T-helper 1 cell treated with Interleukin-12 subunit alpha and Interleukin-12 subunit beta and Interleukin-4 antibody, amounts not matched to agents 30 μg/mL and 1 μg/mL, for 36 hours (primary cell): Measurements from ENCODE around the gene OTULIN.

Experiments used
- H3K27ac Mint-ChIP-seq: one replicate; pipeline ENCODE4 v1.8.0; 2021; ENCODE audit warnings: mild to moderate bottlenecking, mixed read lengths
- H3K27me3 Mint-ChIP-seq: one replicate; pipeline ENCODE4 v1.8.0; 2021; ENCODE audit warnings: low read depth, mixed read lengths
- H3K36me3 Mint-ChIP-seq: one replicate; pipeline ENCODE4 v1.8.0; 2021; ENCODE audit warnings: low read depth, mixed read lengths
- H3K4me1 Mint-ChIP-seq: one replicate; pipeline ENCODE4 v1.8.0; 2021; ENCODE audit warnings: low read depth, mixed read lengths
- H3K4me3 Mint-ChIP-seq: one replicate; pipeline ENCODE4 v1.8.0; 2021; ENCODE audit warnings: mild to moderate bottlenecking, moderate library complexity, mixed read lengths
- H3K9me3 Mint-ChIP-seq: one replicate; pipeline ENCODE4 v1.8.0; 2021; ENCODE audit warnings: mixed read lengths

OTULIN gene

DNA sequence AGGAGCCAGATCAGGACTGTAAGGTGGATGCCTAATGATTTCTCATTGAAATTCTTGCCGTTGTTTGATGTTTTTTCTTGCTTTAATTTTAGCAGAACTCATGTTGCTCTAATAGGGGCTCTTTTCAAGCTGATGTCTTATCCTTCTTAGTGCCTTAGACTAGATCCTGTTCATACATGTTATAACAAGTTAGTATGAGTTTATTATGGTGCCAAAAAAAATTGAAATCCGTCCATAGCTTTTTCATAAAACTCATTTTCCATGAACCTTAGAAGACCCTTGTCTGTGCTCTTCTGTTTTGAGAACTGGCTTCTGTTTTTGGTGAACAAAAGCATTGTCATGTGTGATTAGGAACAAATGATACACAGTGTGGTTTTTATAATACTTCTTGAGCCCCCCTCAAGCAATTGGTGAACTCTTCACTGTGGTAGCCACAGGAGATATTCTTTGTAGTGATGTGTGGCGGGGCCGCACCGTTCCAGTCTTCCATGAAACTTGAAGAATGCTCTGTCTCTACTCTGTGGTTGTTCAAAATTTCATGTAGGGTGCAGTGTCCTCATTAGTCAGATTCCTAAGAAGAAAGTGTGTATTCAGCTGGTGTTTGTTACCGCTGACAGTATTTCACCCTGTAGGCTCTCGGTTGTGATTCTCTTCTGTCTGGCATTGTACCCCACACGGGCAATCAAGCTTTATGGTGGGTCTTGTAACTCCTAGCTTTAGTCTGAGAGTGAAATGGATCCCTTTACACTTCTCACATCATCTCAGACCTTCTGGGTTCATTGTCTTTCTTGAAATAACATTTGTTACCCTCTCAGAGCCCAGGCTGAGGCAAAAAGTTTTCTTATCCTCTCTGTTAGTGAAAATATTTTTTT, 10.7 kb downstream of the OTULIN start:
- peaks cover 64% of the 10 kb centered on the region for H3K4me1 Mint-ChIP-seq
- H3K36me3 Mint-ChIP-seq, result peaks cover 35% of the 10 kb centered on the region
- H3K4me3 Mint-ChIP-seq, result peak overlapping the region; percentile 57
- H3K27ac Mint-ChIP-seq, result peak overlapping the region; percentile 84
- H3K9me3 Mint-ChIP-seq, result no peaks in the 10 kb centered on the region
- H3K27me3 Mint-ChIP-seq, result no peaks in the 10 kb centered on the region

DNA sequence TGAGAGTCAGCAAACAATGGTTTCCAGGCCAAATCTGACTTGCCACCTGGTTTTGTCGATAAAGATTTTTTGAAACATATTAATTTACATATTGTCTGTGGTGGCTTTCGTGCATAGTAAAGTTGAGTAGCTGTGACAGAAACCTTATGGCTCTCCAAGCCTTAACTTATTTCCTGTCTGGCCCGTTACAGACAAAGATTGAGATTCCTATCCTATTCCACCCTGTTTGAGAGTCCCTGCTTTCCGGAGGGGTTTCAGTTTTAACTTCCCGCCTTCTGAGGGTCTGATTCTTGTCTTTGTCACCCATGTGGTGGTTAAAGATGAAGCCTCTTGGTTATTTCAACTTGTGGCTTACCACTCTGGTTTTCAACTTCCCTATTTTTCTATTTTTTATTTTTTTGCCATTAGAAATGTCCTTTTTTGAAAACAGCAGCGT, 11.4 kb downstream of the OTULIN start:
- no peaks in the 10 kb centered on the region for H3K27me3 Mint-ChIP-seq
- H3K4me1 Mint-ChIP-seq, result peaks cover 59% of the 10 kb centered on the region

DNA sequence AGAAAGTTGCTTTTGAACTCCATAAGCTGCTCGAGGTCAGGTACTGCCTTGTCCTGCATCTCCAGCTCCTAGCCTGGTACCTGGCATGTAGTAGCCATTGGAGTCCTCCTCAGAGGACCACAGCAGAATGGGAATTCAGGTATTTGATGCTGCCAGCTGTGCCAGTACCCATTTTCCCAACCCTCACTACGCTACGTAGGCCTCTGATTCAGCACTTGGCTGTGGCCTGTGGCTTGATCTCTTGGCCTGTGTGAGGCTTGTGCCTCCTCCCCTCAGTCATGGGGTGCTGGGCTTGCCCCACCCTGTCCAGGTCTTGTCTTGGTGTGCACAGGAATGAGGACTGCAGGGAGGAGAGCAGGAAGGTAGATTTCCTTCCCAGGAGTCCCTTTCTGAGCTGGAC, 11.8 kb downstream of the OTULIN start:
- Mint-ChIP-seq H3K4me1 (peaks cover 54% of the 10 kb centered on the region), H3K27me3 (no peaks in the 10 kb centered on the region), H3K27ac (peak overlapping the region; percentile 84), H3K9me3 (no peaks in the 10 kb centered on the region), H3K36me3 (peaks cover 39% of the 10 kb centered on the region), H3K4me3 (peak overlapping the region; percentile 57)

More for the DNA sequence above, 11.4 kb downstream of the OTULIN start:
- no peaks in the 10 kb centered on the region for H3K9me3 Mint-ChIP-seq
- H3K4me3 Mint-ChIP-seq, result peak overlapping the region; percentile 57
- peak overlapping the region; percentile 84 for H3K27ac Mint-ChIP-seq
- peaks cover 37% of the 10 kb centered on the region for H3K36me3 Mint-ChIP-seq

DNA sequence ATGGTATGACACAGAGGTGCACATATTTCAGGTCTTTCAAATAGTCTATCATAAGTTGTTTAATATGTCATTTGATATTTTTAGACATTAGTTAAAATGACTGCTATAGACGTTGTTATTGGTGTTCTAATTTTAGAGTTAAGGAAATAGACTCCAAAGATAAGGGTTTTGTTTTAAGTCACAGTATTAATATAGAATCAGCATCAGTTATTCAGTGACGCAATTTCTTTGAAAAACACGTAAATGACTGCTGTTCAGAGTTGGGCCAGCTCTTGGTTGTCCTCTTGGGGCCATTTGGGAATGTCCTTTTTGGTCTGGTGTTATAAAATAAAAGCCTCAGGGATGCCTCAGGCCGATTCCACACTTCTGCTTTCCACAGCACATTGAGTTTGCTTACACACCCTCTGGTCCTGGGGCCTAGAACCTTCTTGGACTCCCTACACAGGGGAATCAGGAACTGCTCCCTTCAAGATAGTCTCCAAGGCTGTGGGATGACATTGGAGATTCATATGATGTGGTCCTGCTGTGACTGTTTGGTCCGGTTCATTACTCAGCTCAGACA, 14.3 kb downstream of the OTULIN start:
- Mint-ChIP-seq H3K27ac (no peak overlapping the region), H3K4me1 (peaks cover 37% of the 10 kb centered on the region), H3K36me3 (peaks cover 51% of the 10 kb centered on the region), H3K27me3 (no peaks in the 10 kb centered on the region), H3K9me3 (no peaks in the 10 kb centered on the region), H3K4me3 (no peak overlapping the region)

DNA sequence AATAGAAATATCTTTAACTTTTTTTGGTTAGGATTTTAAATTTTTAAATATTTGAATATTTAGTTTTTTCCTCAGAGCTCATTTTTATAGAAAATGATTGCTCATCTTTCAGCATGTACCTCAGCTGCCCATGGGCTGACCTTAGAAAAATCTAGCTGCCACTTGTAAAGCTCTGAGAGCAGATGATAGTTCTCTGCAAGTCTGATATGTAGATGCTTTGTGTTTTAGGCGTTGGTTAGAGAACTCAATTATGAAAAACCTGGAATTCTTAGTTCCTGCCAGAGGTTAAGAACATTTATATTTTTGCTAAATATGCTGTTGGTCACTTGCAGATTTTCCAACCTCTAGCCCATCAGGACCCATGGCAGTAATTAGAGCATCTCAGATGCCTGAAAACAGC, 15.1 kb downstream of the OTULIN start:
- H3K36me3 Mint-ChIP-seq, result peaks cover 47% of the 10 kb centered on the region
- no peaks in the 10 kb centered on the region for H3K9me3 Mint-ChIP-seq
- no peaks in the 10 kb centered on the region for H3K27me3 Mint-ChIP-seq

DNA sequence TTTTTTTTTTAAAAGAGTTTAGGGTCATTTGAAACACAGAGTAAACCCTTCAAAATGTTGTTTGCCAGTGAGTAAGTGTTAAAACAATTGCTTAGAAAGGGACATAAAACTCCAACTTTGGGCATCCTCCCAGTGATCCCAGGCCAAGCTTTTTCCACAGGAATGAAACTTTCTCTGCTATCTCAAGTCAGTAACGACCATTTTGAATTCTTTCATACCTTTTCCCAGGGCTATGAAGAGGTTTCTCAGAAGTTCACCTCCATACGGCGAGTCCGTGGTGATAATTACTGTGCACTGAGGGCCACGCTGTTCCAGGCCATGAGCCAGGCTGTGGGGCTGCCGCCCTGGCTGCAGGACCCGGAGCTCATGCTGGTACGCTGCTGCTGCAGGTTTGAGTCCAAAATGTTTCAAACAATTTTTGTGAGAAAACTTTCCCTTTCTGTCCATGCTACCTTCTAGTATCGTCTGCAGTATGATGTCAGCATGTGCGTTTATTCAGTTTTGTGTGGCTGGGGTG, 16.8 kb downstream of the OTULIN start:
- no peak overlapping the region for H3K4me3 Mint-ChIP-seq
- H3K36me3 Mint-ChIP-seq, result peaks cover 47% of the 10 kb centered on the region
- H3K27ac Mint-ChIP-seq, result no peak overlapping the region
- H3K4me1 Mint-ChIP-seq, result peaks cover 25% of the 10 kb centered on the region
- no peaks in the 10 kb centered on the region for H3K27me3 Mint-ChIP-seq
- H3K9me3 Mint-ChIP-seq, result no peaks in the 10 kb centered on the region

More for the DNA sequence above, 15.1 kb downstream of the OTULIN start:
- H3K4me3 Mint-ChIP-seq, result no peak overlapping the region
- no peak overlapping the region for H3K27ac Mint-ChIP-seq
- peaks cover 32% of the 10 kb centered on the region for H3K4me1 Mint-ChIP-seq

DNA sequence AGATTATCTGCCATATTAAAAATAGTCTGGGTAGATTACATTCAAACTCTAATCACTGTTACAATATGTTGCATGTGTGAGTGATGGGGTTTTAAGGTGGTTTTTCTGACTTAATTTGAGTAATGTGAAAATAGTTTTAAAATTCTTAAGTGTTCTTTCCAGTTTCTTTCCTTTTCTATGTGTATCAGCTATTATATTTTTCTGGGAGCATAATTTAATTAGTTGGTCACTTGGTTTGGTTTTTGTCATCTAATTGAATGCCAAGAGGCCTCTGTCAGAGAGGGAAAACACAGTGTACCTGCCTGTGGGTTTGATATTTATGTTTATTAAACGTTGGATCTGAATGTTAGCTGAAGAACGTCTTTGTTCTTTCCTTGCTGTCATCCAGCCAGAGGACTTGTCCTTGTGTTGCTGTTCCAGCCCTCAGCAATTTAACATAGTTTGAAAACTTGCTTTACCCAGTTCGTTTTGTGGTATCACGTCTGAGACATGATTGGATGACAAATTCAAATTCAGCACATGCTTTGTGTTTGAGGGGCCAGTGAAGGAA, 19.5 kb downstream of the OTULIN start:
- H3K36me3 Mint-ChIP-seq, result peaks cover 51% of the 10 kb centered on the region
- no peak overlapping the region for H3K27ac Mint-ChIP-seq
- H3K4me3 Mint-ChIP-seq, result no peak overlapping the region
- peaks cover 17% of the 10 kb centered on the region for H3K4me1 Mint-ChIP-seq
- no peaks in the 10 kb centered on the region for H3K27me3 Mint-ChIP-seq
- no peaks in the 10 kb centered on the region for H3K9me3 Mint-ChIP-seq

DNA sequence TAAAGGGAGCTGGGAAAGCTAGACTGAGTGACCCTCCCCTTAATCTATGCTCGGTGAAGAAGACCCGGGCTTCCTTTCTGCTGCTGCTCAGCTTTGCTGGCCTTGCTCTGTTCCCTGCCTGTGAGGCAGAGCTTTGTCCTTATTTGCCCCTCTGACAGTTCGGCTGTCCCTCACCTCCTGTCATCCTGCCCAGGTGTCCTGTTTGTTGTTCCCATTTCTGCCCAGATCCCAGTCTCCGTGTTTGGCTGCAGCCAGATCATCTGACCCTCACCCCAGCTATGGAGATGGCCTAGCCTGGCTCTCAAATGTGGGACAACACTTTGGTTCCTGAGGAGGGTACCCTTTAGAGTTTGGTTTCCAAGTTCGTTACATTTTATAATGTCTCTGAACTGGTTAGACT, 20.2 kb downstream of the OTULIN start:
- H3K27ac Mint-ChIP-seq, result no peak overlapping the region
- H3K4me1 Mint-ChIP-seq, result peaks cover 17% of the 10 kb centered on the region
- H3K36me3 Mint-ChIP-seq, result peaks cover 59% of the 10 kb centered on the region
- H3K27me3 Mint-ChIP-seq, result no peaks in the 10 kb centered on the region
- H3K4me3 Mint-ChIP-seq, result no peak overlapping the region
- peaks cover 4% of the 10 kb centered on the region for H3K9me3 Mint-ChIP-seq

DNA sequence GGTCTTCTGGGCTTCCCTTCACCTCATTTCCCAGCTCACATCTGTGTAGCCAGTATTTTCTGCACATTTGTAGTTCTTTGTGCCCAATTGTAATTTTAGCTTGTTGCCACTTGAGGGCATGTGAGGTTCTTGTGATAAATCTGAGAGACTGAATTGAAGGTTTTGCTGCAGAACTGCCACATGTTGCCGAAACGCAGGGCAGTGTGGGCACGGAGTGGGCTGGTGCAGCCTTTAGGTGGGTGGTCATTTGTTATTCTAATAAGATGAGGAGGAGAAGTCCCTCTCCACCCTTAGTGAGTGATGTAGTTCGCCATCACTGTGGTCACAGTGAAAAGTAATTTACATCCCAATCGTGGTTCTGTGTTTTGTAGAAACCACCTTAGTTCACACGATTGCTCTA, 21.2 kb downstream of the OTULIN start:
- H3K27me3 Mint-ChIP-seq, result no peaks in the 10 kb centered on the region
- peaks cover 11% of the 10 kb centered on the region for H3K9me3 Mint-ChIP-seq
- H3K36me3 Mint-ChIP-seq, result peaks cover 65% of the 10 kb centered on the region
- peak overlapping the region; percentile 30 for H3K4me3 Mint-ChIP-seq
- peaks cover 19% of the 10 kb centered on the region for H3K4me1 Mint-ChIP-seq
- H3K27ac Mint-ChIP-seq, result peak overlapping the region; percentile 76

DNA sequence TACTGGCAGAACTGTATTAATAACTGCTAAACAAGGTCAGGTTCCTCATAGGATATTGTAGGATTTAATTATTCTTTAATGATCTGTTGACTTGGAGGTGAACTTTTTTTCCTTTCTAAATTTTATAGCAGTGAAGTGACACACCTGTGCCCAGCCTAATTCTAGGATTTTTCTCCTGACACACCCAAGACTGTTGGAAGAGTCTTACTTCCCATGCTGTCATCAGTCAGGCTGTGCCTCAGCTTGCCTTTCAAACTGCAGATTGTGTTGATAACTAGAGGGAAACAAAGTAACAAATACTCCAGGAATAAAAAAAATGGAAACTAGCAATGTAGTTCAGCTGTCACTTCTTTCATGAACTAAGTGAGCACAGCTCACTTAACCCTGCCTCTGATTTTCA, 22.0 kb downstream of the OTULIN start:
- peaks cover 19% of the 10 kb centered on the region for H3K4me1 Mint-ChIP-seq
- H3K36me3 Mint-ChIP-seq, result peaks cover 66% of the 10 kb centered on the region
- H3K27ac Mint-ChIP-seq, result no peak overlapping the region
- H3K9me3 Mint-ChIP-seq, result peaks cover 11% of the 10 kb centered on the region
- no peak overlapping the region for H3K4me3 Mint-ChIP-seq
- H3K27me3 Mint-ChIP-seq, result no peaks in the 10 kb centered on the region

DNA sequence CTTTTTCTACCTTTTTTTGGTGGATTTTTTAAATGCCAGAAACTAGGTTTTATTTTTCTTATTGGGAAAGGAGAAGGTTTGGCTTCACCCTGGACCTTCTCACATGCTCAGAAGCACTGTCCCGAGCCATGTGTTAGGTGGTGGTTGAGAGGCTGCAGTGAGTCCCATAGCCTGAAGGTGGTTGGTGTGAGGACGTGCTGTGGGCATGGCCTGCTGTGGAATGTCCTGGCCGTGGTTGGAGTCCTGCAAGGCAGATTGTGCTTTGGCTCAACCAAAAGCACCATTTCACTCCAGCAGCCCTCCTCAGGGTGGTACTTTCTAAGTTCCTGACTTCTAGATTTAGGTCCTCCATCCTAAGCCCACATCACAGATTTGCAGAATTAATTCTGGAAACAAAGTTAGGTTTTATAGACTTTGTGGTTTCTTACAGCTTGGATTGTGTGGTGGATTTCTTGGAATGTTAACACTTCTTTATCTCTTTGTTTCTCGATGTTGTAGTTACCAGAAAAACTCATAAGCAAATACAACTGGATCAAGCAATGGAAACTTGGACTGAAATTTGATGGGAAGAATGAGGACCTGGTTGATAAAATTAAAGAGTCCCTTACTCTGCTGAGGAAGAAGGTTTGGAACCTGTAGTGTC, 22.6 kb downstream of the OTULIN start:
- Mint-ChIP-seq H3K4me1 (peaks cover 19% of the 10 kb centered on the region), H3K4me3 (no peak overlapping the region), H3K36me3 (peaks cover 63% of the 10 kb centered on the region), H3K9me3 (peaks cover 11% of the 10 kb centered on the region), H3K27ac (peak overlapping the region; percentile 31), H3K27me3 (no peaks in the 10 kb centered on the region)

DNA sequence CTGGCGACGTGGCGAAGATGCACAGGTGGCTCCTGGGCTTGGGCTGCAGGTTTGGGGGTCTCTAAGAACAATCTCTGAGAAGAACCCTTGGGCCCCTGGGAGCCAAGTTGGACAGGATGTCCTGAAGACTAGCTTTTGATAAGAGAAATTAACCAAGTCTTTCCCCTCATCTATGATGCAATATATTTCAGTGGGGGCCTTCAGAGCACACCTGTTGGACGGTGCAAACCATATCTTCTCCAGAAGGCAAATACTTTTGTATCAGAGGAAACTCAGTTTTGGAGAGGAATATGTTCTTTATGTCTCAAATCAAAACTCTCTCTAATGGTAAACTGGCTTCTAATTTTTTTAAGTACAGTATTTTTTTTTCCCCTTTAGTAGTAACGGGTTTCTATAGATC, 28.6 kb downstream of the OTULIN start:
- Mint-ChIP-seq H3K9me3 (peaks cover 11% of the 10 kb centered on the region), H3K27me3 (no peaks in the 10 kb centered on the region), H3K4me1 (peaks cover 16% of the 10 kb centered on the region), H3K4me3 (no peak overlapping the region), H3K36me3 (peaks cover 72% of the 10 kb centered on the region), H3K27ac (no peak overlapping the region)

DNA sequence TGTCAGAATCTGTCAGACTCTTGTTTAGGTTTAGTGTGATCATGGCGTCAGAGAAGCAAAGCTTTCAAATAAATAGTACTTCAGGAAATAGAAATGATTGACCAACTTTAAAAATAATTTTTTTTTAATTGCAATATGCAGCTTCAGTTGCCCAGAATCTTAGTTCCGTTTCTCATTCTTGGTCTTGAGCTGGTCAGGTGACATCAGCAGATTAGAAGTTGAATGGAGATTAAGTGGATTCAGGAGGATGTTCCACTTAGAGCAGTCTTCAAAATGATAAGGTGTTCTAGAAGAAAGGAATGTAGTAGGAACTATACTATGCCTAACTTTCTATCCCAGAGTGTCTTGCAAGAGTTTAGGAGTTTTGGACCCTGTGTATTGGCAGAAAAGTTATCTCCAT, 30.6 kb downstream of the OTULIN start:
- Mint-ChIP-seq H3K9me3 (peaks cover 4% of the 10 kb centered on the region), H3K36me3 (peaks cover 69% of the 10 kb centered on the region), H3K4me3 (no peak overlapping the region), H3K27ac (no peak overlapping the region), H3K27me3 (no peaks in the 10 kb centered on the region), H3K4me1 (peaks cover 24% of the 10 kb centered on the region)

DNA sequence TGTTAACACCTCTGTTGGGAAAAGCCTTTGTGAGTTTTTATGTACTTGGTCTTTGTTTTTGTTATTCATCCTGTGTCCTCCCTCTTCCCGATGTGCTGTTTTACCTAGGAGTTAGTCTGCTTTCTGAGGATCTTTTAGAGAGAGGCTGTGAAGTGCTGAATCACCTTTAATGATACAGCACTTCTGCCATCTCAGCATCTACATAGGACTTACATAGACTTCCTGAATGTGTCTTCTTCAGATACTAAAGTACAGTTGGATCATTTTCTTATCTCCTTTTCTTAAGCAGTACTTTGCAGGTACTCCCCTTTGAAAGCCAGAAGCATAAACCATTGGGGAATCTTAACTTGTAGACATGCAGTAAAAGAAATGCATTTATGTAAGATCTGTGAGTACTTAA, 31.5 kb downstream of the OTULIN start:
- no peaks in the 10 kb centered on the region for H3K27me3 Mint-ChIP-seq
- H3K36me3 Mint-ChIP-seq, result peaks cover 62% of the 10 kb centered on the region
- H3K9me3 Mint-ChIP-seq, result no peaks in the 10 kb centered on the region
- peaks cover 23% of the 10 kb centered on the region for H3K4me1 Mint-ChIP-seq
- H3K4me3 Mint-ChIP-seq, result no peak overlapping the region
- peak overlapping the region; percentile 50 for H3K27ac Mint-ChIP-seq
